Activated CD4-positive, alpha-beta T cell treated with anti-CD3 and anti-CD28 coated beads for 36 hours (primary cell): ENCODE measurements around the gene HPS6. TPM values are rescaled to one million over a fixed set of nuclear protein-coding genes. Genes with fewer than 3 reads are reported as not detected.

ENCODE experiments used
- ATAC-seq: fragments of 200-7000 bp; cut with Tn5 transposase; one replicate; pipeline ENCODE4 v1.10.0; 2021; ENCODE audit warnings: mild to moderate bottlenecking, moderate library complexity
- CTCF ChIA-PET: fragments of 350-600 bp; sonication (Branson Sonifier 250); formaldehyde crosslinking; loops from one replicate; lab custom pipeline; 2021; ENCODE audit warnings: antibody characterized with exemption; lab: Charles Lee
- POLR2A ChIA-PET: fragments of 350-600 bp; sonication (Branson Sonifier 250); formaldehyde crosslinking; loops from one replicate; lab custom pipeline; 2021; ENCODE audit warnings: antibody characterized with exemption, inconsistent platforms; lab: Charles Lee
- DNase-seq: peaks from one replicate; pipeline ENCODE4 v3.0.0-alpha.2; 2020
- H3K27ac Mint-ChIP-seq: one replicate; pipeline ENCODE4 v1.8.0; 2021; ENCODE audit warnings: mixed read lengths
- H3K27me3 Mint-ChIP-seq: one replicate; pipeline ENCODE4 v1.8.0; 2021; ENCODE audit warnings: mixed read lengths
- H3K36me3 Mint-ChIP-seq: one replicate; pipeline ENCODE4 v1.8.0; 2021; ENCODE audit warnings: low read depth, mixed read lengths
- H3K4me1 Mint-ChIP-seq: one replicate; pipeline ENCODE4 v1.8.0; 2021; ENCODE audit warnings: mixed read lengths
- H3K4me3 Mint-ChIP-seq: one replicate; pipeline ENCODE4 v1.8.0; 2021; ENCODE audit warnings: mild to moderate bottlenecking, moderate library complexity, mixed read lengths
- H3K9me3 Mint-ChIP-seq: one replicate; pipeline ENCODE4 v1.8.0; 2021; ENCODE audit warnings: low read depth, mixed read lengths
- intact Hi-C, 2 experiments: fragments of 100-400 bp; cut with DNase I in 1 of 2; cut with micrococcal nuclease in 1 of 2; formaldehyde crosslinking; loops; one replicate each; pipeline versions ENCODE4 v1.14.2 to v1.15.1; 2022 to 2024; cut with DNase I, micrococcal nuclease
- total RNA-seq, 2 experiments: library from RNA; stranded (reverse); gene quantifications; one replicate each; pipeline ENCODE4 v1.2.3, GENCODE V29; 2021

Gene HPS6
- total RNA-seq, 2 experiments from 2014 or later: 12.9 to 18.9 TPM

DNA sequence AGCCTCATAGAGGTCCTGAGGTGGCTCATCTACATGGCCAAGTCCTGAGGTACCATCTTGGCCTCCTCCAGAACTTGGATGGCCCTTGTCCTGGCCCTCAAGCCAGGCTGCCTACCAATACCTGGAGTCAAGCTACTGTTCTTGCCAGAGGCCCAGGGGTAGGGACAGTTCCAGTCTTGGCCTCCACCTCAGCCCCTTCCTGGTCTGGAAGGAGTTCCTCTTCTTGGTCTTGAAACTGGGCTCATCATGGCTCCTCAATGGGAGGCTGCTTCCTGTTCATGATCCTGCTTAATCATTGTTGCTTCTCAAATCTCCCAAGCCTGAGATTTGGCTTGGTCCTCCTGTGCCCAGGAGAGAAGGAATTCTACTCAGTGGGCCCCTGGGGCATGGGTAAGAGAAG lies 3.9 kb downstream of the HPS6 start:
- intact Hi-C loops: loop anchor here in 1 of 2 experiments (5.0 kb wide), 1 partner anchor 377 kb away; no protein-coding TSS in a partner anchor
- peaks cover 20% of the 10 kb centered on the region for H3K4me1 Mint-ChIP-seq
- no peaks in the 10 kb centered on the region for H3K9me3 Mint-ChIP-seq
- peak overlapping the region; percentile 51 for H3K27ac Mint-ChIP-seq
- H3K4me3 Mint-ChIP-seq: no peak overlapping the region
- no peaks in the 10 kb centered on the region for H3K27me3 Mint-ChIP-seq
- DNase-seq (no peak), ATAC-seq (no peak)
- no peaks in the 10 kb centered on the region for H3K36me3 Mint-ChIP-seq
- ChIA-PET POLR2A (interaction anchor here (0.6 to 1.3 kb wide), 3 partner anchors 20 to 228 kb away, joined by 3 to 4 read pairs (median 4); no protein-coding TSS in a partner anchor), CTCF (interaction anchor here (0.8 to 1.7 kb wide), 8 partner anchors 12 to 288 kb away, joined by 3 to 16 read pairs (median 4); no protein-coding TSS in a partner anchor)

DNA sequence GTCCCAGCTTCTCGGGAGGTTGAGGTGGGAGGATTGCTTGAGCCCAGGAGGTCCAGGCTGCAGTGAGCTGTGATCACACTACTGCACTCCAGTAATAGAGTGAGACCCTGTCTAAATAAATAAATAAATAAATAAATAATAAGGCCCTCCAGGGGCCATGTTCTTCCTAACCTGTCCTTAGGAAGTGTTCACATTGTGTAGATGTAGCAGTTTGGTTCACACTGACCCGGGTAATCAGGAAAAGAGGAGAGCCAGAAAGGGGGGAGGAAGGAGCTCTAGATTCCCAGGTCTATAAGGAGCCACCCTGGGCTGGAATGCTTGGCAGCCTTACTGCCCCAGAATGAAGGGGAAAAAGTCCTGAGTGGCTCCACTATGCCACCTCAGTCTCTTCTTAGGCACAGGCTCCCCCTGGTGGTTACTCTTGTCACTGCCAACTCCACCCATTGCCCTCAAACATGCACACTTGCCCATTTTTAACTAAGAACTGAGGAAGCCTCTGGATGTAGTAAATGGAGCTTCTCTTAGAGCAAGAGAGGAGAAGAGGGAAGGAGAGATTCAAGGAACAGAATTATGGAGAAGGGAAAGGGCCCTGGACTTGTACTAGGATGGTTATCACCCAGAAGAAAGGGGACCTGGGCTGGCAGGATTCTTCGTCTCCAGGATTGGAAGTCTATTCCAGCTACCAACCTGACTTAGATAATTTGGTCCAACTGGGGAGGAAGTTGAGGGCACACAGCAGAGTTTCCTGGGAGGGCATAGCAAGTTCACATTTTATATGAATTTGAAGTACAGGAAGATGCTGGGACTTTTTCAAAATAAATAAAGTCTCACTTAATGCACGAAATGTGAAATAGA lies 7.8 kb downstream of the HPS6 start:
- Mint-ChIP-seq H3K27me3 (no peaks in the 10 kb centered on the region), H3K9me3 (no peaks in the 10 kb centered on the region), H3K4me1 (peaks cover 2% of the 10 kb centered on the region), H3K27ac (no peak overlapping the region), H3K36me3 (no peaks in the 10 kb centered on the region), H3K4me3 (no peak overlapping the region)
- ATAC-seq (peak; percentile 97), DNase-seq (peak; percentile 89)
- ChIA-PET CTCF (interaction anchor here (0.5 to 3.5 kb wide), 49 partner anchors 9 to 911 kb away, joined by 3 to 34 read pairs (median 3); partner anchors contain the start of gene OGA), POLR2A (no interaction called here)
- intact Hi-C loops: loop anchor here (1.0 to 2.0 kb wide), 6 partner anchors 62 to 470 kb away; no protein-coding TSS in a partner anchor

DNA sequence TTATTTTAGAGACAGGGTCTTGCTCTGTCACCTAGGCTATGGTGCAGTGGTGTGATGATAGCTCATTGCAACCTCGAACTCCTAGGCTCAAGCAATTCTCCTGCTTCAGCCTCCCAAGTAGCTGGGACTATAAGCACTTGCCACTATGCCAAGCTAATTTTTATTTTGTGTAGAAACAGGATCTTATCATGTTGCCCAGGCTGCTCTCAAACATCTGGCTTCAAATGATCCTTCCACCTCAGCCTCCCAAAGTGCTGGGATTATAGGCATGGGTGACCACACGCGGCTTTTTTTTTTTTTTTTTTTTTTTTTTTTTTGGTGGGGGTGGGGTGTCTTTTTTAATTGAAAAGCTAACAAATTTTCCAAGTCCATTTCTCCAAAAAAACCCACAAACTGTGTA lies 18.4 kb downstream of the HPS6 start:
- Mint-ChIP-seq H3K4me3 (no peak overlapping the region), H3K4me1 (no peaks in the 10 kb centered on the region), H3K36me3 (no peaks in the 10 kb centered on the region), H3K9me3 (no peaks in the 10 kb centered on the region), H3K27ac (no peak overlapping the region), H3K27me3 (no peaks in the 10 kb centered on the region)
- CTCF ChIA-PET: interaction anchor here (0.6 to 1.4 kb wide), 5 partner anchors 10 to 225 kb away, joined by 3 read pairs; no protein-coding TSS in a partner anchor
- DNase-seq: no peak
- ATAC-seq: no peak
- POLR2A ChIA-PET: no interaction called here
- intact Hi-C loops: no loop called here

DNA sequence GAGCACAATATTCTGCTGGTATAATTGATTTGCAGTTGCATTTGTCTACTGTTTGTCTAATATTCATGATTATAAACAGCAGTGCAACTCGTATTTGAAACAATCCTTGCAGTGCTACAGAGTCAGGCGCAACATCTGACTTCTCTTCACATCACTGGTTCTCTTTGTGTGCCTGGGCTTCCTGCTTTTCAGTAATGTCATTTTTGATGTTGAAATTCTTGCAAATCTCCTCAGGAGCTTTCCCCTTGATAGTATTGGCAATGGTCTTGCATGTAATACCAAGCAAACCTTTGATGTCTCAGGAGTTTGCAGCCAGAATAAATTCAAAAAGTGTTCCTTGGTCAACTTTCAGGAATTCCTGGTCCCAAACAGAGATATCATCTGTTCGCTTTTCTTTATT lies 20.2 kb downstream of the HPS6 start:
- CTCF ChIA-PET: no interaction called here
- Mint-ChIP-seq H3K36me3 (no peaks in the 10 kb centered on the region), H3K4me3 (no peak overlapping the region), H3K9me3 (no peaks in the 10 kb centered on the region), H3K4me1 (no peaks in the 10 kb centered on the region), H3K27ac (no peak overlapping the region), H3K27me3 (no peaks in the 10 kb centered on the region)
- intact Hi-C loops: no loop called here
- DNase-seq (no peak), ATAC-seq (no peak)
- POLR2A ChIA-PET: no interaction called here

DNA sequence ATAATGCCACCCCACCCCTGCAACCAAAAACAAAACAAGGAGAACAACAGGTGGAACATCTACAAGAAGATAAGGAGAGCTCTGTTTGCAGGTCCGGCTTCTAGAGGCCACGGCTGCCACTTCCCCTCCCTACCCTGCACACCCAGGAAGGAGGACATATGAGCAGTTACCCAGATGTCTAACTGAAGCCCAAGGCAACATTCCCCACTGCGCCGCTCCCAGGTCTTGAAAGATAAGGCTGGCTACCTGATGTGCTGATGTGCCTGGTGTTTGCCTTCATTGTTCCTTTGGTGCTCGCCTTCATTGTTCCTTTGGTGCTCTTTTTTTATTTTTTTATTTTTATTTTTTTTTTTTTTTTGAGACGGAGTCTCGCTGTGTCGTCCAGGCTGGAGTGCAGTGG lies 21.0 kb downstream of the HPS6 start:
- no peak for ATAC-seq
- H3K4me3 Mint-ChIP-seq: no peak overlapping the region
- H3K27ac Mint-ChIP-seq: no peak overlapping the region
- no peaks in the 10 kb centered on the region for H3K27me3 Mint-ChIP-seq
- ChIA-PET CTCF (interaction anchor here (1.0 kb wide), 1 partner anchor 12 kb away, joined by 4 read pairs; no protein-coding TSS in a partner anchor), POLR2A (interaction anchor here (0.6 to 0.7 kb wide), 2 partner anchors 66 to 608 kb away, joined by 4 read pairs; no protein-coding TSS in a partner anchor)
- intact Hi-C loops: no loop called here
- no peak for DNase-seq
- no peaks in the 10 kb centered on the region for H3K36me3 Mint-ChIP-seq
- H3K4me1 Mint-ChIP-seq: no peaks in the 10 kb centered on the region
- H3K9me3 Mint-ChIP-seq: no peaks in the 10 kb centered on the region

DNA sequence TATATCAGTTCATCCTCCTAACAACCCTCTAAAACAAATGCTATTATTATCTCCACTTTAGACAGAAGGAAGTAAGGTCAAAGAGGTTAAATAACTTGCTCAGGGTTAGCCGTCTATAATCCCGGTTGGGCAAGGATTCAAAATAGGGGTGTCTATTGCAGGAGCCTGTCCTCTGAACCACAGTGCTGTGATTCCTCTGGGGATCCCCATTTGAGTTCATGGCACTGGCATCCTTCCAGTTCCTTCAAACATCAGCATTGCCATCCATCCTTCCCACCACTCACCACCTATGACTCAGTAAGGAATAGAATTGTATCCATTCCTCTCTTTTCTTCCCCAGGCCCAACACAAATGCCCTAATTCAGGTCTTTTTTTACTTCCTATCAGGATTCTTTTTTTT lies 25.6 kb downstream of the HPS6 start:
- intact Hi-C loops: no loop called here
- ChIA-PET CTCF (no interaction called here), POLR2A (no interaction called here)
- no peaks in the 10 kb centered on the region for H3K9me3 Mint-ChIP-seq
- no peak overlapping the region for H3K27ac Mint-ChIP-seq
- H3K27me3 Mint-ChIP-seq: no peaks in the 10 kb centered on the region
- ATAC-seq (no peak), DNase-seq (no peak)
- H3K36me3 Mint-ChIP-seq: peaks cover 2% of the 10 kb centered on the region
- H3K4me1 Mint-ChIP-seq: no peaks in the 10 kb centered on the region
- no peak overlapping the region for H3K4me3 Mint-ChIP-seq

DNA sequence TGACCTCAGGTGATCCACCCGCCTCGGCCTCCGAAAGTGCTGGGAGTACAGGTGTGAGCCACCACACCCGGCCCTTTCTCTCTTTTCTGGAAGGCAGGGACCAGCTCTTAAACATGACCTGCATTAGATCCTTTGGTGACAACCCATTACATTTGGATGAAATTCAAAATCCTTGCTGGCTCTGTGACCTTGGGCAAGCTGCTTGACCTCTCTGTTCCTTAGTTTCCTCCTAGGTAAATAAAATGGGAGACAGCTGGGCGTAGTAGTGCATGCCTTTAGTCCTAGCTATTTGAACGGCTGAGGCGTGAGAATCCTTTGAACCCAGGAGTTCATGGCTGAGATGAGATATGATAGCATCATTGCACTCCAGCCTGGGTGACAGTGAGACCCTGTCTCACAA lies 31.3 kb downstream of the HPS6 start:
- H3K27me3 Mint-ChIP-seq: no peaks in the 10 kb centered on the region
- H3K4me1 Mint-ChIP-seq: no peaks in the 10 kb centered on the region
- DNase-seq (no peak), ATAC-seq (no peak)
- no peaks in the 10 kb centered on the region for H3K9me3 Mint-ChIP-seq
- H3K4me3 Mint-ChIP-seq: no peak overlapping the region
- CTCF ChIA-PET: no interaction called here
- H3K36me3 Mint-ChIP-seq: peaks cover 8% of the 10 kb centered on the region
- H3K27ac Mint-ChIP-seq: no peak overlapping the region
- intact Hi-C loops: no loop called here
- POLR2A ChIA-PET: no interaction called here

DNA sequence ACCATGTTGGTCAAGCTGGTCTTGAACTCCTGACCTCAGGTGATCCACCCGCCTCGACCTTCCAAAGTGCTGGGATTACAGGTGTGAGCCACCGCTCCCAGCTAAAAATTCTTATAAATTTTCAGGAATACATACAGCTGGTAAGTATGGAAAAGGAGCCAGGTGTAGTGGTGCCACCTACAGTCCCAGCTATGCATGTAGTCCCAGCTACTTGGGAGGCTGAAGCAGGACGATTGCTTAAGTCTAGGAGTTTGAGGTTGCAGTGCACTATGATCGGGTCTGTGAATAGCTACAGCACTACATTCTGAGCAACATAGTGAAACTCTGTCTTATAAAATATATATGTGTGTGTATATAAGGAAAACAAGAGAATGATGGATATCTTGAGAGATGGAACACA lies 36.0 kb downstream of the HPS6 start:
- H3K4me1 Mint-ChIP-seq: peaks cover 12% of the 10 kb centered on the region
- H3K36me3 Mint-ChIP-seq: peaks cover 10% of the 10 kb centered on the region
- POLR2A ChIA-PET: no interaction called here
- DNase-seq (no peak), ATAC-seq (no peak)
- H3K27ac Mint-ChIP-seq: no peak overlapping the region
- CTCF ChIA-PET: interaction anchor here (0.6 to 1.3 kb wide), 3 partner anchors 13 to 430 kb away, joined by 3 to 7 read pairs (median 6); no protein-coding TSS in a partner anchor
- no peaks in the 10 kb centered on the region for H3K27me3 Mint-ChIP-seq
- no peaks in the 10 kb centered on the region for H3K9me3 Mint-ChIP-seq
- H3K4me3 Mint-ChIP-seq: no peak overlapping the region
- intact Hi-C loops: no loop called here

DNA sequence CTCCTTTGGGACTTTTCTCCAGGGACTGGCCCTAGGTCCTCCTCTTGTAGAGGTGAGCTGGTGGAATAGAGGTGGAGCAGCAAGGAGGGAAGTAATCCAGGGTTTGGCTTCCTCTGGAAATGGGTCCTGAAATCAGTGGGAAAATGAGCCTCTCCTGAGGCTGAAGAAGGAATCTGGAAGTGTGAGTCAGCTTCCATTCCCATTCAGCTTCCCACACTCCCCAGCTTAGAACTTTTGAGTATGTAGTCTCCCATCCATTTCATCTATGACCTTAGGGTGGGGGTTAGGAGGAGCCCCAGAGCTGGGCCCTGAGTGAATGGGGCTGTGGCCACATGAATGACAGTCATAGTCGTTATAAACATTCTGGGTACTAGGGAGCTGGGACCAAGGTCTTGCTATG lies 37.3 kb downstream of the HPS6 start:
- ATAC-seq: no peak
- POLR2A ChIA-PET: no interaction called here
- Mint-ChIP-seq H3K4me1 (peaks cover 13% of the 10 kb centered on the region), H3K36me3 (peaks cover 15% of the 10 kb centered on the region), H3K27ac (no peak overlapping the region), H3K27me3 (no peaks in the 10 kb centered on the region), H3K4me3 (no peak overlapping the region), H3K9me3 (no peaks in the 10 kb centered on the region)
- intact Hi-C loops: no loop called here
- CTCF ChIA-PET: interaction anchor here (0.5 to 1.3 kb wide), 6 partner anchors 29 to 1932 kb away, joined by 3 read pairs; no protein-coding TSS in a partner anchor
- DNase-seq: no peak

DNA sequence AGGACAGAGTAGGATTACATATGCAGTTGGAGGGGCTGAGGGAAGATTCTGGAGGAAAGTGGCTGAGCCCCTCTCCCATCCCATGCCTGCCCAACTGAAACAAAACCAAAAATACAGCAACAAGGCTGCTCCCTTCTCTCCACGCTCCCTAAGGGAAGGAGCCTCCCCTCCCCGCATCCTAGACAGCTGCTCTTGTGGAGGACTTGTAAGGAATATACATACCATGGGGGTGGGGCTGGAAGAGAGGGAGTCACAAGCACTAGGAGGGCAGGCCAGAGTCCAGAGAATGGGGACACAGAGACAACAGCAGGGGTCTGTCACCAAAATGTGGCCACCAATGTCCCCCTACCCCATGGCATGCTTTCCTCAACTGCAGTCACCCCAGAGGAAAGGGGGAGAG lies 41.8 kb downstream of the HPS6 start:
- Mint-ChIP-seq H3K4me3 (no peak overlapping the region), H3K9me3 (no peaks in the 10 kb centered on the region), H3K27ac (no peak overlapping the region), H3K27me3 (no peaks in the 10 kb centered on the region), H3K36me3 (peaks cover 44% of the 10 kb centered on the region), H3K4me1 (peaks cover 15% of the 10 kb centered on the region)
- DNase-seq (no peak), ATAC-seq (no peak)
- CTCF ChIA-PET: interaction anchor here (0.6 kb wide), 1 partner anchor 406 kb away, joined by 3 read pairs; no protein-coding TSS in a partner anchor
- POLR2A ChIA-PET: no interaction called here
- intact Hi-C loops: no loop called here

DNA sequence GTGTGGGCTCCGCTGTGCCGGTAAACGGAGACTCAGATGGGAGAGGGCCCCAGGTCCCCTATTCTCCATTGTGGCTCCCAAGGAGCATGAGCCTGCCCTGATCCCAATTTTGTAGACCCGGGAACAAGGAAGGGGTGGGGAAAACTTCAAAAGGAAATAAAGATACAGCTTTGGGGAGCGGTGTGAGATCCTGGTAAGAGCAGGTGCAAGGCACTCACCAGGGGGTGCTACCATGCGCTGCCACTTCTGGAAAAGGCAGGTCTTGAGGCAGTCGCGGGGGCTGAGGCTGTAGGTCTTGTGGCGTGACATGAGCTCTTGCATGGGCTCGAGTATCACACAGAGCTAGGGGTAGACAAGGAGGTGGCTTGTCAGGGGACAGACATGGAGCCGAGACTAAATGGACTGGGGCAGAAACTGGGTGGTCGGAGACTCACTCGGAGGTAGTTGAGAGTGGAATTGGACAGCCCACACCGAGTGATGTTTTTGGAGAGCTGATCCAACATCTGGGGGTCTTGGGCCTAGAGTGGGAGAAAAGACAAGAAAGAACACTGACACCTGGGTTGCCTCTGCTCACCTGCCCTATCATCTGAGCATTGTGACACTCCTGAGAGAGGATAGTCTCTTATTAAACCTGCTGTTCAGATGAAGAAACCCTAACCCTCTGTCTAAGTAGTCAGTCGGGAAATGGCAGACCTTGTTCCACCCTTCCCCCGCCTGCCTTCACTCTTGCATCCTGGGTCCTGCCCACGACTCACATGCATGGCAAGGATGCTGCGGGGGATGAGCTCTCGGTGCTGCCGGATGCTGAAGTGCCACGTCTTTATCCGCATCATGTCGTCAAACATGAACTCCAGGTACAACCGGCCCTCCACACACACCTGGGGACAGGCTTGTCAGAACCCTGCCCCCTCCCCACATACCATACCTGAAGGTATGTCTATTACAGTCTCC lies 44.3 kb downstream of the HPS6 start:
- no peak for ATAC-seq
- Mint-ChIP-seq H3K36me3 (peaks cover 52% of the 10 kb centered on the region), H3K9me3 (no peaks in the 10 kb centered on the region), H3K4me3 (no peak overlapping the region), H3K27ac (no peak overlapping the region), H3K27me3 (no peaks in the 10 kb centered on the region), H3K4me1 (peaks cover 28% of the 10 kb centered on the region)
- DNase-seq: no peak
- intact Hi-C loops: loop anchor here in 1 of 2 experiments (10.0 kb wide), 1 partner anchor 415 kb away; the partner anchor contains the start of gene FBXW4
- ChIA-PET POLR2A (no interaction called here), CTCF (interaction anchor here (1.0 kb wide), 1 partner anchor 9 kb away, joined by 3 read pairs; no protein-coding TSS in a partner anchor)
